Measurements from ENCODE around the gene POU2AF1. TPM values are rescaled to one million over a fixed set of nuclear protein-coding genes. Genes with fewer than 3 reads are reported as not detected.

POU2AF1 gene
- total RNA-seq, 1 experiment from 2014 or later, result 0.22 TPM

DNA sequence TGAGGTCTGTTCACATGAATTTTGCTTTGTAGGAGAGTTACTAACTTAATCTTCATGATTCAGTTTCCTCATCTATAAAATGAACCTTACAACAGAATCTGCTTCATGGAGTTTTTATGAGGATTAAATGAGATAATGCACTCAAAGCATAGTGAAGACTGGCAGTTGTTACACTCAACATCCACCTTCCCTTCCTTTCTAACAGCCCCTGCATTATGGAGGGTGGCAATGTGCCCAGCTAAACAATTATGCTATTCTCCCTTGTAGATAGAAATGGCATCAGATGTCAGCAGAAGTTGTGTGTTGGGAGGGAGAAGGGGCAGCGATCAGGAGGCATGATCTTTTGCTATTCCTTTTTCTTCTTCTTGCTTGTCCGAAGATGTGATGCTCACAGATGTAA is 6.5 kb downstream of the POU2AF1 start:
- Mint-ChIP-seq H3K27me3 (ENCODE audit: low read depth) (no peaks in the 10 kb centered on the region), H3K9me3 (no peaks in the 10 kb centered on the region), H3K36me3 (no peaks in the 10 kb centered on the region), H3K4me3 (no peak overlapping the region), H3K4me1 (no peaks in the 10 kb centered on the region), H3K27ac (no peak overlapping the region)
- TF ChIP-seq, protein P1, sequence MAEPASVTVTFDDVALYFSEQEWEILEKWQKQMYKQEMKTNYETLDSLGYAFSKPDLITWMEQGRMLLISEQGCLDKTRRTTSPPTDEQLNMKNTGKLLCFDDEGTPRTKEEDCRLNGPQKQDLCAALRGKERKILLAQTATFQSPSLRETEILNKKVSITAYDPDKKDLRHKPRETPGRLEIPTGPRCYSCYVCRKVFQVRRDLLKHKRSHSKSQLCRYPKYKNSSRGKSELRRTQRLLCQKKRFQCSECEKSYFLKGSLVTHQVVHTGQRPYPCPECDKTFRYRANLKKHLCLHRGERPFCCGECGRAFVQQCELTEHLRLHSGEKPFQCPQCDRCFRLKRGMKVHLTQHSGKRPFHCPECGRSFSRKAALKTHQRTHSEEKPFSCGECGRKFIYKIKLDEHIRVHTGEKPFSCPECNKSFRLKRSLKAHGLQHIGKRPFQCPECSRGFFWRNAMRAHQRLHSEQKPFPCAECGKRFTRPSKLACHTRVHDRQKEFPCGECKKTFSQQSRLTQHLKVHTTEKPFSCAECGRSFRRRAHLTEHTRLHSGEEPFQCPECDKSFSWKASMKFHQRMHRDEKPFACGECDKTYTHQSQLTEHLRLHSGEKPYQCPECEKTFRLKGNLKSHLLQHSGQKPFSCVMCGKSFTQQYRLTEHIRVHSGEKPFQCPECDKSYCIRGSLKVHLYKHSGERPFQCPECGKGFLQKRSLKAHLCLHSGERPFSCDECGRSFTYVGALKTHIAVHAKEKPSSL (CRISPR knock-in tag; conservative IDR thresholded peaks at IDR 0.05), result no peak
- TF ChIP-seq, protein P2, sequence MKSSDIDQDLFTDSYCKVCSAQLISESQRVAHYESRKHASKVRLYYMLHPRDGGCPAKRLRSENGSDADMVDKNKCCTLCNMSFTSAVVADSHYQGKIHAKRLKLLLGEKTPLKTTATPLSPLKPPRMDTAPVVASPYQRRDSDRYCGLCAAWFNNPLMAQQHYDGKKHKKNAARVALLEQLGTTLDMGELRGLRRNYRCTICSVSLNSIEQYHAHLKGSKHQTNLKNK (CRISPR knock-in tag; IDR thresholded peaks at IDR 0.05), result no peak
- no peak for TF ChIP-seq NR1H2 (CRISPR knock-in tag; IDR thresholded peaks at IDR 0.05)
- TF ChIP-seq, protein P3, sequence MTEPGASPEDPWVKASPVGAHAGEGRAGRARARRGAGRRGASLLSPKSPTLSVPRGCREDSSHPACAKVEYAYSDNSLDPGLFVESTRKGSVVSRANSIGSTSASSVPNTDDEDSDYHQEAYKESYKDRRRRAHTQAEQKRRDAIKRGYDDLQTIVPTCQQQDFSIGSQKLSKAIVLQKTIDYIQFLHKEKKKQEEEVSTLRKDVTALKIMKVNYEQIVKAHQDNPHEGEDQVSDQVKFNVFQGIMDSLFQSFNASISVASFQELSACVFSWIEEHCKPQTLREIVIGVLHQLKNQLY (CRISPR knock-in tag; IDR thresholded peaks at IDR 0.05), result no peak
- no peak for TF ChIP-seq NR2C2 (CRISPR knock-in tag; IDR thresholded peaks at IDR 0.05)
- TF ChIP-seq, protein P4, sequence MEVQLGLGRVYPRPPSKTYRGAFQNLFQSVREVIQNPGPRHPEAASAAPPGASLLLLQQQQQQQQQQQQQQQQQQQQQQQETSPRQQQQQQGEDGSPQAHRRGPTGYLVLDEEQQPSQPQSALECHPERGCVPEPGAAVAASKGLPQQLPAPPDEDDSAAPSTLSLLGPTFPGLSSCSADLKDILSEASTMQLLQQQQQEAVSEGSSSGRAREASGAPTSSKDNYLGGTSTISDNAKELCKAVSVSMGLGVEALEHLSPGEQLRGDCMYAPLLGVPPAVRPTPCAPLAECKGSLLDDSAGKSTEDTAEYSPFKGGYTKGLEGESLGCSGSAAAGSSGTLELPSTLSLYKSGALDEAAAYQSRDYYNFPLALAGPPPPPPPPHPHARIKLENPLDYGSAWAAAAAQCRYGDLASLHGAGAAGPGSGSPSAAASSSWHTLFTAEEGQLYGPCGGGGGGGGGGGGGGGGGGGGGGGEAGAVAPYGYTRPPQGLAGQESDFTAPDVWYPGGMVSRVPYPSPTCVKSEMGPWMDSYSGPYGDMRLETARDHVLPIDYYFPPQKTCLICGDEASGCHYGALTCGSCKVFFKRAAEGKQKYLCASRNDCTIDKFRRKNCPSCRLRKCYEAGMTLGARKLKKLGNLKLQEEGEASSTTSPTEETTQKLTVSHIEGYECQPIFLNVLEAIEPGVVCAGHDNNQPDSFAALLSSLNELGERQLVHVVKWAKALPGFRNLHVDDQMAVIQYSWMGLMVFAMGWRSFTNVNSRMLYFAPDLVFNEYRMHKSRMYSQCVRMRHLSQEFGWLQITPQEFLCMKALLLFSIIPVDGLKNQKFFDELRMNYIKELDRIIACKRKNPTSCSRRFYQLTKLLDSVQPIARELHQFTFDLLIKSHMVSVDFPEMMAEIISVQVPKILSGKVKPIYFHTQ (CRISPR knock-in tag; IDR thresholded peaks at IDR 0.05), result no peak
- no peak for TF ChIP-seq ETV6 (CRISPR knock-in tag; IDR thresholded peaks at IDR 0.05)
- TF ChIP-seq, protein P5, sequence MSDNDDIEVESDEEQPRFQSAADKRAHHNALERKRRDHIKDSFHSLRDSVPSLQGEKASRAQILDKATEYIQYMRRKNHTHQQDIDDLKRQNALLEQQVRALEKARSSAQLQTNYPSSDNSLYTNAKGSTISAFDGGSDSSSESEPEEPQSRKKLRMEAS (CRISPR knock-in tag; IDR thresholded peaks at IDR 0.05), result no peak
- TF ChIP-seq ZNF396 (CRISPR knock-in tag; IDR thresholded peaks at IDR 0.05; ENCODE audit: borderline replicate concordance), result no peak
- TF ChIP-seq, protein P6, sequence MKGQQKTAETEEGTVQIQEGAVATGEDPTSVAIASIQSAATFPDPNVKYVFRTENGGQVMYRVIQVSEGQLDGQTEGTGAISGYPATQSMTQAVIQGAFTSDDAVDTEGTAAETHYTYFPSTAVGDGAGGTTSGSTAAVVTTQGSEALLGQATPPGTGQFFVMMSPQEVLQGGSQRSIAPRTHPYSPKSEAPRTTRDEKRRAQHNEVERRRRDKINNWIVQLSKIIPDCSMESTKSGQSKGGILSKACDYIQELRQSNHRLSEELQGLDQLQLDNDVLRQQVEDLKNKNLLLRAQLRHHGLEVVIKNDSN (CRISPR knock-in tag; IDR thresholded peaks at IDR 0.05), result no peak
- no peak for TF ChIP-seq TP53 (CRISPR knock-in tag; IDR thresholded peaks at IDR 0.05)
- POLR2A ChIA-PET, result no interaction called here
- ATAC-seq (no peak), DNase-seq (ENCODE audit: low spot score) (no peak)
- CTCF ChIA-PET, result no interaction called here

DNA sequence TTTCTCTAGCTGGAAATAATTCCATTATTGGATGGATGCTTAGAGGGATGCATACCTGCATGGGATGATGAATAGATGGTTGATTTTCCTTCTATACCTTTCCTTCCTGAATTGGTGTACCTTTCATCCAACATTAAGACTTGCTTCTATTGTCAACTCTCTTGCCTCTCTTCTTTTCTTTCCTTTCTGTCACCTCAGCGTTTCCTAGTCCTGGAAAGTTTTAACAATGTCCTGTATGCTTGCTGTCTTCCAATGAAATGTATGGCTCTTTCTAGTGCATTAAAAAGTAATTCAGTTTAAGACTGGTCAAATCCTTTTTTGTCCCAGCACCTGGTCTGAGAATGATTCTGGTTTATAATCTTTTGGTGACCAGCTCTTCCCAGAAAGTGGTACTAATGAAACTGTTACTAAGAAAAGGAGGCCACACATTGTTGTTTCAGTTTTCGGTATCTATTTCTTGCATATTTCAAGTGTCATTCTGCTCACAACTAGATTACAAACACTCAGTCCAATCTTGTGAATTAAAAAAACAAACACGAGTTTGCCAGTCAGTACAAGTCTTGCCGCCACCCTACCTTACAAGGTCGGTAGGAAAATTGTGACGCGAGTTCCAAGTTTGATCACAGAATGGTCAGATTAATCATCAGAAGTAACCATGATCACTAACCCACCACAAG is 8.0 kb downstream of the POU2AF1 start:
- Mint-ChIP-seq H3K27ac (no peak overlapping the region), H3K4me3 (no peak overlapping the region), H3K9me3 (peaks cover 5% of the 10 kb centered on the region; the same call in 1 of the 2 replicates), H3K36me3 (no peaks in the 10 kb centered on the region), H3K27me3 (ENCODE audit: low read depth) (no peaks in the 10 kb centered on the region), H3K4me1 (no peaks in the 10 kb centered on the region)
- DNase-seq (ENCODE audit: low spot score) (no peak), ATAC-seq (no peak)
- ChIA-PET CTCF (interaction anchor here (1.0 kb wide), 1 partner anchor 58 kb away, joined by 3 read pairs; no protein-coding TSS in a partner anchor), POLR2A (no interaction called here)
- TF ChIP-seq ZNF263 (CRISPR knock-in tag; IDR thresholded peaks at IDR 0.05; ENCODE audit: low read depth) (no peak), ZNF416 (CRISPR knock-in tag; IDR thresholded peaks at IDR 0.05) (no peak), NFE2L1 (CRISPR knock-in tag; IDR thresholded peaks at IDR 0.05) (no peak), CBFB (CRISPR knock-in tag; IDR thresholded peaks at IDR 0.05; ENCODE audit: low read depth) (no peak), SMAD4 (CRISPR knock-in tag; IDR thresholded peaks at IDR 0.05) (no peak)
- TF ChIP-seq, protein P7, sequence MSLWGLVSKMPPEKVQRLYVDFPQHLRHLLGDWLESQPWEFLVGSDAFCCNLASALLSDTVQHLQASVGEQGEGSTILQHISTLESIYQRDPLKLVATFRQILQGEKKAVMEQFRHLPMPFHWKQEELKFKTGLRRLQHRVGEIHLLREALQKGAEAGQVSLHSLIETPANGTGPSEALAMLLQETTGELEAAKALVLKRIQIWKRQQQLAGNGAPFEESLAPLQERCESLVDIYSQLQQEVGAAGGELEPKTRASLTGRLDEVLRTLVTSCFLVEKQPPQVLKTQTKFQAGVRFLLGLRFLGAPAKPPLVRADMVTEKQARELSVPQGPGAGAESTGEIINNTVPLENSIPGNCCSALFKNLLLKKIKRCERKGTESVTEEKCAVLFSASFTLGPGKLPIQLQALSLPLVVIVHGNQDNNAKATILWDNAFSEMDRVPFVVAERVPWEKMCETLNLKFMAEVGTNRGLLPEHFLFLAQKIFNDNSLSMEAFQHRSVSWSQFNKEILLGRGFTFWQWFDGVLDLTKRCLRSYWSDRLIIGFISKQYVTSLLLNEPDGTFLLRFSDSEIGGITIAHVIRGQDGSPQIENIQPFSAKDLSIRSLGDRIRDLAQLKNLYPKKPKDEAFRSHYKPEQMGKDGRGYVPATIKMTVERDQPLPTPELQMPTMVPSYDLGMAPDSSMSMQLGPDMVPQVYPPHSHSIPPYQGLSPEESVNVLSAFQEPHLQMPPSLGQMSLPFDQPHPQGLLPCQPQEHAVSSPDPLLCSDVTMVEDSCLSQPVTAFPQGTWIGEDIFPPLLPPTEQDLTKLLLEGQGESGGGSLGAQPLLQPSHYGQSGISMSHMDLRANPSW (CRISPR knock-in tag; conservative IDR thresholded peaks at IDR 0.05; ENCODE audit: low read depth), result no peak
- TF ChIP-seq, protein P8, sequence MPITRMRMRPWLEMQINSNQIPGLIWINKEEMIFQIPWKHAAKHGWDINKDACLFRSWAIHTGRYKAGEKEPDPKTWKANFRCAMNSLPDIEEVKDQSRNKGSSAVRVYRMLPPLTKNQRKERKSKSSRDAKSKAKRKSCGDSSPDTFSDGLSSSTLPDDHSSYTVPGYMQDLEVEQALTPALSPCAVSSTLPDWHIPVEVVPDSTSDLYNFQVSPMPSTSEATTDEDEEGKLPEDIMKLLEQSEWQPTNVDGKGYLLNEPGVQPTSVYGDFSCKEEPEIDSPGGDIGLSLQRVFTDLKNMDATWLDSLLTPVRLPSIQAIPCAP (CRISPR knock-in tag; IDR thresholded peaks at IDR 0.05), result no peak
- TF ChIP-seq, protein P9, sequence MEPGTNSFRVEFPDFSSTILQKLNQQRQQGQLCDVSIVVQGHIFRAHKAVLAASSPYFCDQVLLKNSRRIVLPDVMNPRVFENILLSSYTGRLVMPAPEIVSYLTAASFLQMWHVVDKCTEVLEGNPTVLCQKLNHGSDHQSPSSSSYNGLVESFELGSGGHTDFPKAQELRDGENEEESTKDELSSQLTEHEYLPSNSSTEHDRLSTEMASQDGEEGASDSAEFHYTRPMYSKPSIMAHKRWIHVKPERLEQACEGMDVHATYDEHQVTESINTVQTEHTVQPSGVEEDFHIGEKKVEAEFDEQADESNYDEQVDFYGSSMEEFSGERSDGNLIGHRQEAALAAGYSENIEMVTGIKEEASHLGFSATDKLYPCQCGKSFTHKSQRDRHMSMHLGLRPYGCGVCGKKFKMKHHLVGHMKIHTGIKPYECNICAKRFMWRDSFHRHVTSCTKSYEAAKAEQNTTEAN (CRISPR knock-in tag; IDR thresholded peaks at IDR 0.05), result no peak
- TF ChIP-seq, protein P3 (CRISPR knock-in tag; IDR thresholded peaks at IDR 0.05), result no peak
- TF ChIP-seq, protein P10, sequence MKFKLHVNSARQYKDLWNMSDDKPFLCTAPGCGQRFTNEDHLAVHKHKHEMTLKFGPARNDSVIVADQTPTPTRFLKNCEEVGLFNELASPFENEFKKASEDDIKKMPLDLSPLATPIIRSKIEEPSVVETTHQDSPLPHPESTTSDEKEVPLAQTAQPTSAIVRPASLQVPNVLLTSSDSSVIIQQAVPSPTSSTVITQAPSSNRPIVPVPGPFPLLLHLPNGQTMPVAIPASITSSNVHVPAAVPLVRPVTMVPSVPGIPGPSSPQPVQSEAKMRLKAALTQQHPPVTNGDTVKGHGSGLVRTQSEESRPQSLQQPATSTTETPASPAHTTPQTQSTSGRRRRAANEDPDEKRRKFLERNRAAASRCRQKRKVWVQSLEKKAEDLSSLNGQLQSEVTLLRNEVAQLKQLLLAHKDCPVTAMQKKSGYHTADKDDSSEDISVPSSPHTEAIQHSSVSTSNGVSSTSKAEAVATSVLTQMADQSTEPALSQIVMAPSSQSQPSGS (CRISPR knock-in tag; IDR thresholded peaks at IDR 0.05; ENCODE audit: borderline replicate concordance, low read depth), result no peak
